Fibroblast of skin of right biceps (primary cell): ENCODE results near the gene LSM14A.
A peak's percentile ranks its signal among the peaks of the same experiment; 100 is the strongest.
"Not testable (repeated sequence)": the region's sequence is repeated elsewhere in the genome, so short reads cannot be mapped to it uniquely, and the experiment has no call there.

Experiments used
- DNase-seq: peaks from one replicate; pipeline ENCODE4 v3.0.0-alpha.2; 2013

Gene LSM14A

GRCh38 chr19:34193439-34193838, 21.1 kb downstream of the LSM14A start:
- DNase-seq, result no peak

DNA sequence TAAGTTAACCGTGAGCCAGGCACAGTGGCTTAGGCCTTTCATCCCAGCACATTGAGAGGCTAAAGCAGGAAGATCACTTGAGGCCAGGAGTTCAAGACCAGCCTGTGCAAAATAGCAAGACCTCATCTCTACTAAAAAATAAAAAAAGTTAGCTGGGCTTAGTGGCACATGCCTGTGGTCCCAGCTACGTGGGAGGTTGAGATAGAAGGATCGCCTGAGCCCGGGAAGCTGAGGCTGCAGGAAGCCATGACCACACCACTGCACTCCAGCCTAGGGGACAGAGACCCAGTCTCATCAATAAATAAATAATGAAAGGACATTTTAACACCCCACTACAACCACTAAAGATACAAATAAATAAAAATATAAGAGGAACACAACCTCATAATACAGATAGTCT, 21.6 kb downstream of the LSM14A start:
- no peak for DNase-seq

GRCh38 chr19:34201133-34201532, 28.8 kb downstream of the LSM14A start:
- no peak for DNase-seq

DNA sequence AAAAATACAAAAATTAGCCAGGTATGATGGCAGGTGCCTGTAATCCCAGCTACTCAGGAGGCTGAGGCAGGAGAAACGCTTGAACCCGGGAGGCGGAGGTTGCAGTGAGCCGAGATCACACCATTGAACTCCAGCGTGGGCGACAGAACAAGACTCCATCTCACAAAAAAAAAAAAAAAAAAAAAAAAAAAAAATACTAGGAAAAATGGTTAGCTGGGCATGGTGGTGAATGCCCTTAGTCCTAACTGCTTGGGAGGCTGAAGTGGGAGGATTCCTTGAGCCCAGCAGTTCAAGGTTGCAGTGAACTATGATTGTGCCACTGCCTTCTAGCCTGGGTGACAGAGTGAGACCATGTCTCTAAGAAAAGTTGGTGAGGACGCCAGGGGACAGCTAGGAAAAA, 33.0 kb downstream of the LSM14A start:
- not testable (repeated sequence) for DNase-seq

DNA sequence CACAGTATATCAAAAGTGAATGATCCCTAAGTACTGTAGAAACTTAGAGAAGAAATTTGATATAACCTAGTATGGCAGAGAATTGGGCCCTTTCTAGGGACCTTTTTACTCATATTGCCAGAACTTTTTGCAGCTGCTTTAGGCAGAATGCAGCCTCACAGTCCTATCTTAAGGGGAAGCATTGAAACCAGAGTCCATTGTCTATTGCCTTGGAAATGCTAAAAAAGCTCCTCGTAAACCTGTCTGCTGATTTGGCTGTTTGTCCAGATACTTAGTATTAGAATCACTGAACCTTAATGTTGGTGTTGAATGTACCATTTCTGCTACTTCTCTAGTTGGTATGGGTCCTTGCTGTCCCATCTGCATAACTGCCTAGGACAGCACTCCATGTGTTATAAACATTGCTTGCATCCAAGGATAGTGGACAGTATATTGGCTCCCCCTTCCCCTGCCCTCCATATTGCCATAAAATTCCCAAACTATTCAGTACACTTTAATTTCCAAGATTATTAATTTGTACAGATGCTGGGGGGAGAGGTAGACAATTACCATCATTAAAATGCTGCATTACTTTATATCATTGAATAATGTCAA, 36.1 kb downstream of the LSM14A start:
- no peak for DNase-seq

DNA sequence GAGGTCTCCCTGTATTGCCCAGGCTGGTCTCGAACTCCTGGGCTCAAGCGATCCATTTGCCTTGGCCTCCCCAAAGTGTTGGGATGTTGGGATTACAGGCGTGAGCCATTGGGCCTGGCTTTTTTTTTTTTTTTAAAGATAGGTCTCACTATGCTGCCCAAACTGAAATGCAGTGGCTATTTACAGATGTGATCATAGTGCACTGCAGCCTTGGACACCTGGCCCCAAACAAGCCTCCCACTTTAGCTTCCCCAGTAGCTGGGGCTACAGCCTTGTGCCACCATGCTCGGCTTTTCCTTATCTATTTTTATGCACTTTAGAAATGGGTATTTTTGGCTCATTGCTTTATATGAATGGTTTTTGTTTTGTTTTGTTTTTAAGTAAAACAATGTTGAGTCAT, 37.4 kb downstream of the LSM14A start:
- DNase-seq, result no peak

DNA sequence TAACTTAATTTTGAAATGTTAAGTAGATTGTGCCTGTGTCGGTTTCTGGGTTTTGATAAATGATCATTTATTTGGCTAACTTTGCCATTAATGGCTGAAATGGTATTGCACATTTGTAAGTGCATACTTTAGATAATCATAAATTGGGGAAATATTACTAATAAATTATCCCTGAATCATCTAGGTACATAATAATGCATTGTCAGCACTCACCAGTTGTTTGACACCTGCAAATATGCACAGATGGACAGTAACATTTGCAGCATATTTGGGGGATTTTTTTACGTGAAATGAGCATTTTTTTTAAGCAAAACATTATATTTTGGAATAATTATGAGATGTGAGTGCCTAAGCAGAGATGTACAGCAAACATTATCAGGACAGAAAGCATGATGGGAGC, 41.0 kb downstream of the LSM14A start:
- DNase-seq, result no peak

DNA sequence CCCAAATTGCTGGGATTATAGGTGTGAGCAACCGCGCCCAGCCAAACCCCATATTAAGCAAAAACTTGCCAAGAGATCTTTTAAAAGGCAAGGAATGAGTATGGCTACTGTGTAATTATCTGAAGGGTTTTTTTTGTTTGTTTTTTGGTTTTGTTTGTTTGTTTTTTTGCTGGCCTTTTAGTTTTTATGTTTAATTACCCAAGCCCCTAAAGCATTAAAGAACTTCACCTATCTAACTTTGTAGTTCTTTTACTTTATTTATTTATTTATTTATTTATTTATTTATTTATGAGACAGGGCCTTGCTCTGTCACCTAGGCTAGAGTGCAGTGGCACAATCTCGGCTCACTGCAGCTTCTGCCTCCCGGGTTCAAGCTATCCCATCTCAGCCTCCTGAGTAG, 41.7 kb downstream of the LSM14A start:
- DNase-seq, result no peak

- no peak for DNase-seq
These were observed 42.8 kb downstream of the LSM14A start for GRCh38 chr19:34215006-34215665.

GRCh38 chr19:34215666-34216038, 43.3 kb downstream of the LSM14A start:
- DNase-seq, result no peak

DNA sequence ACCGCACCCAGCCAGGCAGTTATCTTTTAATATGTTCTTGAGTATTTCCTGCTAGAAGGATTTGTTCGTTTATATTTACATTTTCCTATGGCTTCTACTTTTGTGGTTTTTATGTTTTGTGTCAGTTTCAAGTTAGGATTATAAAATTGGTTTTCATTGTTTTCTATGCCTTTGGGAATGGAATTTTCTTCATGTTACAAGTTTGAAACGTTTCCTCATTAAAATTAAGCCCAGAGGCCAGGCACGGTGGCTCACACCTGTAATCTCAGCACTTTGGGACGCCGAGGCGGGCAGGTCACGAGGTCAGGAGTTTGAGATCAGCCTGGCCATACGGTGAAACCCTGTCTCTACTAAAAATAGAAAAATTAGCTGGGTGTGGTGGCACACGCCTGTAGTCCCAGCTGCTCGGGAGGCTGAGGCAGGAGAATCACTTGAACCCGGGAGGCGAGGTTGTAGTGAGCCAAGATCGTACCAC, 44.5 kb downstream of the LSM14A start:
- not testable (repeated sequence) for DNase-seq

GRCh38 chr19:34217952-34218817, 45.9 kb downstream of the LSM14A start:
- peak; percentile 99 for DNase-seq

GRCh38 chr19:34218818-34219164, 46.5 kb downstream of the LSM14A start:
- DNase-seq, result no peak

GRCh38 chr19:34220472-34221063, 48.3 kb downstream of the LSM14A start:
- peak; percentile 72 for DNase-seq

- DNase-seq, result no peak
These were observed 50.1 kb downstream of the LSM14A start for GRCh38 chr19:34222386-34222785.

- peak; percentile 63 for DNase-seq
These were observed 52.8 kb downstream of the LSM14A start for GRCh38 chr19:34224996-34225658.

DNA sequence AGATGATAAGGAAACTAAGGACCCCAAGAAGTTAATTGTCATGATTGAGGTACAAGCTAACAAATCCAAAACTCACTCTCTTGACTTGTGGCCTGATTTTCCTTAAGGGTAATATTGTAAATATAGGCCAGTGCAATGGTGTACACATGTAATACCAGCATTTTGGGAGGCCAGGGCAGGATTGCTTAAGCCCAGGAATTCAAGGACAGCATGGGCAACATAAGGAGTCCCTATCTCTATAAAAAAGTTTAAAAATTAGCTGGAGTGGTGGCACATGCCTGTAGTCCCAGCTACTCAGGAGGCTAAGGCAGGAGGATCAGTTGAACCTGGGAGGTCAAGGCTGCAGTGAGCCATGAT, 53.3 kb downstream of the LSM14A start:
- DNase-seq, result no peak

DNA sequence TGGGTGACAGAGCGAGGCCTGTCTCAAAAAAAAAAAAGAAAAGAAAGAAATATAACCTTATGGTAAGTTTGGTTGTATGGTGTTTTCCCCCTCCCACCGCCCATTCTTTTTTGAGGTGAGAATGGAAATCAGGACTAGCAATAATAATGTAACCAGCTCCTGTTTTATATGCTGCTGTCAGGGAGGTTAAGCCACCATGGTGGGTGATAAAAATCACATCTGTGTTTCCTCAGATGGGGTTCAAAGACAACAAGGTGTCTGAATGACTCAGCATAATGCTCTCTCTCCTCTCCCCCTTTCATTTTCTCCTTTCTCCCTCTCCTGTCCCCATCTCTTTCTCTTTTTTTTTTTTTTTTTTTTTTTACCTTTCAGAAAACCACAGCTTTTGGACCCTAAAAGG, 53.7 kb downstream of the LSM14A start:
- no peak for DNase-seq

DNA sequence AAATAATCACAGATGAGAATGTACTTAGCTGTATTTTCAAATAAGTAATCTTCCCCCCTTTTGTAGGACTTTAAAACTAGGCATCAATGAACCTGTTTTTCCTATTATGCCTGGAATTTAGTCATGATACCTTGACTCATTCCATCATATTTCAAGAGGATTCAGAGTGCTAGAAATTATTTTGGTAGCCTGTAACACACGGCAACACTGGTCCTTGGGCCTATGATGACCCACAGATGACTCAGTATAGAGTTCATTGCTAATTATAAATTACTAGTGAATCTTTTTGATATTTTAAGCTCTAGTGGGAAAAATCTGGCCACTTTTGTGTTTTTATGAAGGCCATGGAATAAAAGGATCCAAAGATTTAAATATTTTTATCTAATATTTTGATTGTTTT, 56.0 kb downstream of the LSM14A start:
- DNase-seq, result peak; percentile 34

DNA sequence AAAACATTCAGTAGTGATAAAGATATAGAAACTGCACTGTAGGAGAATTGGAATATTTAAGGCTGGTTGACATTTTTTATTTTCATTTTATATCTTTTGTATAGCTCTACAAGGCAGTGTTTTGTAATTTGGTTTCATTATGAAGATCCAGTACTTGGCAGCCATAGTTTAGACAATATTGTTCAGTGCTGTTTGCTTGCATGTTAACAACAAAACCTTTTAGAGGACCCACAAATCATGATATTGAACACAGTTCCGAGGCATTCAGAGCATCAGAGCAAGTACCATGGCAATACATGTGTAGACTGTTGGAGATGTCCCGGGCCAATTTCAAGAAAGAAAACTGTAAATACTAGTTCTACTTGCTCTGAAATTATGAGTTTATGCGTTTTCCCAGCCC, 56.5 kb downstream of the LSM14A start:
- no peak for DNase-seq

DNA sequence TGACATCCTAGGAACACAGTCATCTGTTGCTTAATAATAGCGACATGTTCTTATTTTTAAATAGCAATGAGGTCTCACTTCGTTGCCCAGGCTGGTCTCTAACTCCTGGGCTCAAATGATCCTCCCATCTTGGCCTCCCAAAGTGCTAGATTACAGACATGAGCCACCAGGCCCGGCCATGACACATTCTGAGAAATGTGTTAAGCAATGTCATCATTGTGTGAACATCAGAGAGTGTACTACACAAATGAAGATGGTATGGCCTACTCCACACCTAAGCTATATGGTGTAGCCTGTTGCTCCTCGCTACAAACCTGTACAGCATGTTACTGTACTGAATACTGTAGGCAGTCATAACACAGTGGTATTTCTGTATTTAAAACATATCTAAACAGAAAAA, 57.4 kb downstream of the LSM14A start:
- no peak for DNase-seq

GRCh38 chr19:34230820-34231219, 58.5 kb downstream of the LSM14A start:
- no peak for DNase-seq

GRCh38 chr19:34231439-34231838, 59.1 kb downstream of the LSM14A start:
- no peak for DNase-seq
